Measurements from ENCODE around the gene YAF2. TPM values are rescaled to one million over a fixed set of nuclear protein-coding genes. Genes with fewer than 3 reads are reported as not detected.

YAF2 gene
- total and polyA plus RNA-seq, 2 of the 13 experiments (the other 11 are each of a cell fraction or from before 2014, with no cell fraction given), result 8.4 to 11.7 TPM

- TF ChIP-seq CTCF (CRISPR knock-in tag; IDR thresholded peaks at IDR 0.05) (peak; percentile 67), ZKSCAN8 (CRISPR knock-in tag; IDR thresholded peaks at IDR 0.05; ENCODE audit: borderline replicate concordance) (no peak), ZNF484 (CRISPR knock-in tag; IDR thresholded peaks at IDR 0.05; ENCODE audit: borderline replicate concordance, low read depth) (no peak), ZNF768 (CRISPR knock-in tag; IDR thresholded peaks at IDR 0.05) (peak; percentile 63; the same call in 1 of the 2 replicates), ZNF563 (CRISPR knock-in tag; IDR thresholded peaks at IDR 0.05) (no peak), ZNF788 (CRISPR knock-in tag; IDR thresholded peaks at IDR 0.05; ENCODE audit: borderline replicate concordance) (no peak; the same call in 1 of the 2 replicates), ZBTB1 (CRISPR knock-in tag; IDR thresholded peaks at IDR 0.05; ENCODE audit: borderline replicate concordance) (no peak), ZNF124 (CRISPR knock-in tag; IDR thresholded peaks at IDR 0.05) (0 out of 2 replicates have a peak, but pooled peaks have one; percentile 41), MEF2D (CRISPR knock-in tag; IDR thresholded peaks at IDR 0.05) (no peak), NKX3-1 (CRISPR knock-in tag; IDR thresholded peaks at IDR 0.05) (no peak), ZNF256 (CRISPR knock-in tag; conservative IDR thresholded peaks at IDR 0.05) (no peak), POGZ (CRISPR knock-in tag; IDR thresholded peaks at IDR 0.05) (peak; percentile 87), ZNF639 (CRISPR knock-in tag; conservative IDR thresholded peaks at IDR 0.05) (peak; percentile 52; the same call in 1 of the 2 replicates), ZNF773 (CRISPR knock-in tag; IDR thresholded peaks at IDR 0.05; ENCODE audit: borderline replicate concordance) (no peak), ZBTB7A (CRISPR knock-in tag; IDR thresholded peaks at IDR 0.05) (peak; percentile 75), FOXO1 (CRISPR knock-in tag; IDR thresholded peaks at IDR 0.05) (peak; percentile 69), CSRNP2 (CRISPR knock-in tag; conservative IDR thresholded peaks at IDR 0.05; ENCODE audit: low read depth) (no peak), ZNF7 (CRISPR knock-in tag; IDR thresholded peaks at IDR 0.05) (no peak)
- TF ChIP-seq, protein P1, sequence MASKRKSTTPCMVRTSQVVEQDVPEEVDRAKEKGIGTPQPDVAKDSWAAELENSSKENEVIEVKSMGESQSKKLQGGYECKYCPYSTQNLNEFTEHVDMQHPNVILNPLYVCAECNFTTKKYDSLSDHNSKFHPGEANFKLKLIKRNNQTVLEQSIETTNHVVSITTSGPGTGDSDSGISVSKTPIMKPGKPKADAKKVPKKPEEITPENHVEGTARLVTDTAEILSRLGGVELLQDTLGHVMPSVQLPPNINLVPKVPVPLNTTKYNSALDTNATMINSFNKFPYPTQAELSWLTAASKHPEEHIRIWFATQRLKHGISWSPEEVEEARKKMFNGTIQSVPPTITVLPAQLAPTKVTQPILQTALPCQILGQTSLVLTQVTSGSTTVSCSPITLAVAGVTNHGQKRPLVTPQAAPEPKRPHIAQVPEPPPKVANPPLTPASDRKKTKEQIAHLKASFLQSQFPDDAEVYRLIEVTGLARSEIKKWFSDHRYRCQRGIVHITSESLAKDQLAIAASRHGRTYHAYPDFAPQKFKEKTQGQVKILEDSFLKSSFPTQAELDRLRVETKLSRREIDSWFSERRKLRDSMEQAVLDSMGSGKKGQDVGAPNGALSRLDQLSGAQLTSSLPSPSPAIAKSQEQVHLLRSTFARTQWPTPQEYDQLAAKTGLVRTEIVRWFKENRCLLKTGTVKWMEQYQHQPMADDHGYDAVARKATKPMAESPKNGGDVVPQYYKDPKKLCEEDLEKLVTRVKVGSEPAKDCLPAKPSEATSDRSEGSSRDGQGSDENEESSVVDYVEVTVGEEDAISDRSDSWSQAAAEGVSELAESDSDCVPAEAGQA (IDR thresholded peaks at IDR 0.05; ENCODE audit: low read depth), result no peak
- TF ChIP-seq, protein P1 (CRISPR knock-in tag; IDR thresholded peaks at IDR 0.05; ENCODE audit: borderline replicate concordance), result no peak
Measured at GRCh38 chr12:42237052-42237852, 796 bp downstream of the YAF2 start (continued).

Data from HepG2 (cell line).